ENCODE measurements around the gene CAMK2D.
A peak's percentile ranks its signal among the peaks of the same experiment; 100 is the strongest.

Gene CAMK2D

GRCh38 chr4:113478032-113478431 lies 283.5 kb downstream of the CAMK2D start:
- no peak overlapping the region for H3K4me3 ChIP-seq (ENCODE audit: low read length)

GRCh38 chr4:113476800-113477199 lies 284.7 kb downstream of the CAMK2D start:
- no peaks in the 10 kb centered on the region for H3K27me3 ChIP-seq (ENCODE audit: control insufficient read depth, insufficient read depth, low read length)
- no peak overlapping the region for H3K4me3 ChIP-seq (ENCODE audit: low read length)
- H3K9ac ChIP-seq (ENCODE audit: low read length), result no peak overlapping the region
- H3K27ac ChIP-seq (ENCODE audit: low read depth, low read length), result no peak overlapping the region
- peaks cover 18% of the 10 kb centered on the region for H3K4me1 ChIP-seq (ENCODE audit: control insufficient read depth, insufficient read depth, low read length)
- no peaks in the 10 kb centered on the region for H3K36me3 ChIP-seq (ENCODE audit: control insufficient read depth, insufficient read depth, low read length)

More at GRCh38 chr4:113478032-113478431, 283.5 kb downstream of the CAMK2D start:
- Histone ChIP-seq H3K9ac (ENCODE audit: low read length) (no peak overlapping the region), H3K4me1 (ENCODE audit: control insufficient read depth, insufficient read depth, low read length) (peaks cover 7% of the 10 kb centered on the region), H3K27me3 (ENCODE audit: control insufficient read depth, insufficient read depth, low read length) (no peaks in the 10 kb centered on the region), H3K36me3 (ENCODE audit: control insufficient read depth, insufficient read depth, low read length) (no peaks in the 10 kb centered on the region), H3K27ac (ENCODE audit: low read depth, low read length) (no peak overlapping the region)

- H3K4me3 ChIP-seq (ENCODE audit: low read length), result no peak overlapping the region
- no peaks in the 10 kb centered on the region for H3K36me3 ChIP-seq (ENCODE audit: control insufficient read depth, insufficient read depth, low read length)
- no peaks in the 10 kb centered on the region for H3K27me3 ChIP-seq (ENCODE audit: control insufficient read depth, insufficient read depth, low read length)
- no peak overlapping the region for H3K9ac ChIP-seq (ENCODE audit: low read length)
- no peak overlapping the region for H3K27ac ChIP-seq (ENCODE audit: low read depth, low read length)
- peaks cover 26% of the 10 kb centered on the region for H3K4me1 ChIP-seq (ENCODE audit: control insufficient read depth, insufficient read depth, low read length)
Measured at GRCh38 chr4:113474017-113474416, 287.5 kb downstream of the CAMK2D start.

GRCh38 chr4:113472864-113473263 lies 288.7 kb downstream of the CAMK2D start:
- H3K27ac ChIP-seq (ENCODE audit: low read depth, low read length), result no peak overlapping the region
- peaks cover 30% of the 10 kb centered on the region for H3K4me1 ChIP-seq (ENCODE audit: control insufficient read depth, insufficient read depth, low read length)
- no peaks in the 10 kb centered on the region for H3K36me3 ChIP-seq (ENCODE audit: control insufficient read depth, insufficient read depth, low read length)
- no peaks in the 10 kb centered on the region for H3K27me3 ChIP-seq (ENCODE audit: control insufficient read depth, insufficient read depth, low read length)
- H3K4me3 ChIP-seq (ENCODE audit: low read length), result no peak overlapping the region
- H3K9ac ChIP-seq (ENCODE audit: low read length), result no peak overlapping the region

DNA sequence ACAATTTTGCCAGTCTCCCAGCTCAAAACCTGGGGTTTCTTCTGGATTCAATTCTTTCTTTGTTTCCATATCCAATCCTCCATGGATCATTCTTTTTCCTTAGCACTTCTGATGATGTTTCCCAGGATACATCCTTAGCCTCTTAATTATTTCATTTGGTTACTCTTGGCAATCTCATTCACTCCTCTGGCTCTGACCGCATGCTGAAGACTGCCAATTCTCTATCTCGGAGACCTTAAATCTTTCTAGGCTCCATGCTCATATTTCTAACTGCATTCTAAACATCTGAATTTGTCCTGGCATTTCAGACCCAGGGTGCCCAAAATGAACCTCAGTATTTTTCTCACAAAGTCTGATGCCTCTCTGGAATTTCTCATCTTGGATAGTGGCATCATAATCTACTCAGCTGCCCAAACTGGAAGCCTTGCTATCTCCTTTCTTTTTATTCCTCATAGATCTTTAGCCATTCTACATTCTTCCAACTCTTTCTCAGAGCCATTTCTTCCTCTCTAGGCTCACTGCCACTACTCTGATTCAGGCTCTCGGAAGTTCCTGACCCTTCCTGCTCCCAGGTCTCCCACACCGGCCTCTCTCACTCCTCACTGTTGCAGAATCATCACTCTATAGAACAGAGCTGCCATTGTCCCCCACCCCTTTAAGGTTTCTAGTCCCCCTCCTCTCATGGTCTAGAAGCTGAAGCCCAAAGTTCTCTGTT lies 290.2 kb downstream of the CAMK2D start:
- peak overlapping the region; percentile 61 for H3K27ac ChIP-seq (ENCODE audit: low read depth, low read length)
- H3K4me1 ChIP-seq (ENCODE audit: control insufficient read depth, insufficient read depth, low read length), result peaks cover 38% of the 10 kb centered on the region

GRCh38 chr4:113469926-113470325 lies 291.6 kb downstream of the CAMK2D start:
- Histone ChIP-seq H3K27me3 (ENCODE audit: control insufficient read depth, insufficient read depth, low read length) (no peaks in the 10 kb centered on the region), H3K4me1 (ENCODE audit: control insufficient read depth, insufficient read depth, low read length) (peaks cover 38% of the 10 kb centered on the region), H3K36me3 (ENCODE audit: control insufficient read depth, insufficient read depth, low read length) (no peaks in the 10 kb centered on the region), H3K4me3 (ENCODE audit: low read length) (no peak overlapping the region), H3K27ac (ENCODE audit: low read depth, low read length) (peak overlapping the region; percentile 89), H3K9ac (ENCODE audit: low read length) (no peak overlapping the region)

More for the DNA sequence above, 290.2 kb downstream of the CAMK2D start:
- H3K36me3 ChIP-seq (ENCODE audit: control insufficient read depth, insufficient read depth, low read length), result no peaks in the 10 kb centered on the region
- H3K9ac ChIP-seq (ENCODE audit: low read length), result no peak overlapping the region
- no peaks in the 10 kb centered on the region for H3K27me3 ChIP-seq (ENCODE audit: control insufficient read depth, insufficient read depth, low read length)
- no peak overlapping the region for H3K4me3 ChIP-seq (ENCODE audit: low read length)

- Histone ChIP-seq H3K27me3 (ENCODE audit: control insufficient read depth, insufficient read depth, low read length) (no peaks in the 10 kb centered on the region), H3K36me3 (ENCODE audit: control insufficient read depth, insufficient read depth, low read length) (peaks cover 3% of the 10 kb centered on the region), H3K27ac (ENCODE audit: low read depth, low read length) (peak overlapping the region; percentile 89), H3K4me3 (ENCODE audit: low read length) (no peak overlapping the region), H3K4me1 (ENCODE audit: control insufficient read depth, insufficient read depth, low read length) (peaks cover 38% of the 10 kb centered on the region), H3K9ac (ENCODE audit: low read length) (no peak overlapping the region)
Measured at GRCh38 chr4:113469023-113469390, 292.5 kb downstream of the CAMK2D start.

DNA sequence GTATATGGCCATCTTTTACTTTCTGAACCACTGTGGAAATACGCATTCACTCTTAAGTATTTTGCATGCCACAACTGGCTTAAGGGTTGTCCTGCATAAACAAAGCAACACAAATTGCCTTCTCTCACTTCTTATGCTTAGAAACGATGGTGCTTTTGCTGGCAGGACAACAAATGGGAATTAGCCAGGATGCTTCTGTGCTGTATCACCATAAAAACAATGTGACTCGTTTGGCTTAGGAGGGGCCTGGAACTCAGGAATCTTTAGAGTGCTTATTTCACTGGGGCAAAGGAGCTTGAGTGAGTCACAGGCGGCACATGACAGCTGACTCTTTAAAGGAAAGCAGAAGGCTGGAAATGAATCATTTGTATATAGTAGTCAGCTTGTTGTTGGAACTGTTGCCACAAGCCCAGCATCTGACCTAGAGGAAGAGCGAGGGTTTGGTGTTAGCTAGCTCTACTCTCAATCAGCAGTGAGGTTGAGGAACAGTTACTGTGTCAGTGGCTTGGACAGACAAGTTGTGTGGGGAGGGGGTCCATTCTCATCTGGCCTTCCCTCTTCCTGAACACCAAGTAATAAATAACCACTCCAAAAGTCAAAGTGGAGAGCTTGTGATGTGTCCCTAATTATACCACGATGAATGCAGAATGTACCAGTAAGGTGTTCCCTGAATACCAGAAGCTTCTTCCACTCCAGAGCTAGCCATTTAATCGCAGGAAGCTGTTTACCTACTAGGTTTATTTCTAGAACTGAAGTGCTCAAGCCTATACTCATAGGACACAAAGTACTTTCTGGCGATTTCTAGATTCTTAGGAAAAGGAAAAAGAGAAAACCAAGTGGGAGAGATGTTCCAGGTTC lies 293.1 kb downstream of the CAMK2D start:
- Histone ChIP-seq H3K9ac (ENCODE audit: low read length) (no peak overlapping the region), H3K4me3 (ENCODE audit: low read length) (no peak overlapping the region), H3K27ac (ENCODE audit: low read depth, low read length) (peak overlapping the region; percentile 89), H3K27me3 (ENCODE audit: control insufficient read depth, insufficient read depth, low read length) (no peaks in the 10 kb centered on the region), H3K4me1 (ENCODE audit: control insufficient read depth, insufficient read depth, low read length) (peaks cover 38% of the 10 kb centered on the region), H3K36me3 (ENCODE audit: control insufficient read depth, insufficient read depth, low read length) (peaks cover 3% of the 10 kb centered on the region)

DNA sequence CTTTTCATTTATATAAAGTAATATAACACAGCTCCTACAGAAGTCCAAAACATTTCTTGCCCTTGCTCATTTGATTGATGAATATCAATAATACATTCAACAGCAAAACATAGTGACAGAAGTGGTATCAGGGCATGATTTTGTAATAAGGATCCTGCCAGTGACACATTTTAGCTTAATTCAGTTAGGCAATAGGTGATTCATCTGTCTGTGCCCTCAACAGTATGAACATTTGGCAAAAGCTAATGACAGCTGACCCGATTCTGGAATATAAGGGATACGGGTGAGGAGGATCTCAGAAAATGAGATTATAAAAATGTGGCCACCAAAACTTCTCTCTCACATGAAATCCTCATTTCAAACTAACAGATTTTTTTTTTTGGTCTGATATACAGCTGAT lies 294.0 kb downstream of the CAMK2D start:
- peaks cover 35% of the 10 kb centered on the region for H3K4me1 ChIP-seq (ENCODE audit: control insufficient read depth, insufficient read depth, low read length)
- H3K27ac ChIP-seq (ENCODE audit: low read depth, low read length), result peak overlapping the region; percentile 89
- H3K27me3 ChIP-seq (ENCODE audit: control insufficient read depth, insufficient read depth, low read length), result no peaks in the 10 kb centered on the region
- no peak overlapping the region for H3K4me3 ChIP-seq (ENCODE audit: low read length)
- H3K9ac ChIP-seq (ENCODE audit: low read length), result no peak overlapping the region
- peaks cover 3% of the 10 kb centered on the region for H3K36me3 ChIP-seq (ENCODE audit: control insufficient read depth, insufficient read depth, low read length)

DNA sequence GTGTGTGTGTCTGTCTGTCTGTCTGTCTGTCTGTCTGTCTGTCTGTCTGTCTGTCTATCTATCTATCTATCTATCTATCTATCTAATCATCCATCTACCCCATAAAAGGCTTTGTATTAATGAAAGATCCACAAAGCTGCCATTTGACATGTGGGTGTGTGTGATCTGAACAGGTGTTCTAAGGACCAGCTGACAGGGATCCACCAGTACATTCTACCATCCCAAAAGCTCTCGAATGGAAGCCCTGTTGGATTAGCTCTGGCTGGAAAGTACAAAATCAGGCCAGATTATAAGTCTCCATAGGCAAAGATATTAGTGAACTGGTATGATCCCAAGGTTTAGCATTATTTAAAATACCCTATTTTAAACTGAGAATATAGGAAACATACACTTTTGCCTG lies 299.3 kb downstream of the CAMK2D start:
- H3K27me3 ChIP-seq (ENCODE audit: control insufficient read depth, insufficient read depth, low read length), result no peaks in the 10 kb centered on the region
- H3K4me3 ChIP-seq (ENCODE audit: low read length), result no peak overlapping the region
- no peak overlapping the region for H3K27ac ChIP-seq (ENCODE audit: low read depth, low read length)
- peaks cover 3% of the 10 kb centered on the region for H3K4me1 ChIP-seq (ENCODE audit: control insufficient read depth, insufficient read depth, low read length)
- H3K9ac ChIP-seq (ENCODE audit: low read length), result no peak overlapping the region
- H3K36me3 ChIP-seq (ENCODE audit: control insufficient read depth, insufficient read depth, low read length), result peaks cover 8% of the 10 kb centered on the region

- no peak overlapping the region for H3K9ac ChIP-seq (ENCODE audit: low read length)
- H3K4me1 ChIP-seq (ENCODE audit: control insufficient read depth, insufficient read depth, low read length), result no peaks in the 10 kb centered on the region
- no peaks in the 10 kb centered on the region for H3K27me3 ChIP-seq (ENCODE audit: control insufficient read depth, insufficient read depth, low read length)
- H3K27ac ChIP-seq (ENCODE audit: low read depth, low read length), result no peak overlapping the region
- H3K36me3 ChIP-seq (ENCODE audit: control insufficient read depth, insufficient read depth, low read length), result peaks cover 8% of the 10 kb centered on the region
- no peak overlapping the region for H3K4me3 ChIP-seq (ENCODE audit: low read length)
Measured at GRCh38 chr4:113461281-113461680, 300.3 kb downstream of the CAMK2D start.

DNA sequence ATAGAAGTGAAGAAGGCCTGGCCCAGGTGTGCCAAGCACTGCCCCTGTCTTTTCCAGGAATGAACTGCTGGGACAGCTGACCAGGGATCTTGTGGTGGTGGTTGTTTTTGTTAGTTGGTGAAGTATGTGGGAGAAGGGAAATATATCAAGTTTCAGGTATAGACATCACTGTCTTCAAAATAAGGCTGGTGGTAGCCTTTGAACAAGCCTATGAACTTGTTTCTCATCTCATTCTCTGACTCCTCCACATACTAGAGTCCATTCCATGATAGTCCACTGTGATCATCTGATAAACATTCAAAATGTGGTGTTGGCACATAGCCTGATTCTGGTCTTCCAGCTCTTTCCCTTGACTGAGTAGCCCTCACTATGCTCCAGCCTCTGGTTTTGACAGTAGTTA lies 303.7 kb downstream of the CAMK2D start:
- no peak overlapping the region for H3K27ac ChIP-seq (ENCODE audit: low read depth, low read length)
- no peaks in the 10 kb centered on the region for H3K27me3 ChIP-seq (ENCODE audit: control insufficient read depth, insufficient read depth, low read length)
- H3K36me3 ChIP-seq (ENCODE audit: control insufficient read depth, insufficient read depth, low read length), result peaks cover 5% of the 10 kb centered on the region
- H3K4me1 ChIP-seq (ENCODE audit: control insufficient read depth, insufficient read depth, low read length), result no peaks in the 10 kb centered on the region
- no peak overlapping the region for H3K4me3 ChIP-seq (ENCODE audit: low read length)
- H3K9ac ChIP-seq (ENCODE audit: low read length), result no peak overlapping the region

Data from rectal smooth muscle tissue (tissue), 1 donor.